Spleen (tissue), 11 donors: ENCODE measurements around the gene IGSF21. TPM values are rescaled to one million over a fixed set of nuclear protein-coding genes. Genes with fewer than 3 reads are reported as not detected.

ENCODE experiments used
- DNase-seq: peaks from one replicate; pipeline ENCODE4 v3.0.0-alpha.2; 2020
- H3K27ac ChIP-seq, 8 donors: fragments of 200-600 bp; sonication (generic) in 7 of 8; 1 replicate in 4 of 8; 2 replicates in 4 of 8; pipeline versions ENCODE4 v1.5.0 to v1.8.0; 2016 to 2021; ENCODE audit warnings: inconsistent platforms in 4 of 8, mild to moderate bottlenecking in 4 of 8, moderate library complexity in 1 of 8
- H3K27me3 ChIP-seq, 7 donors: fragments of 200-600 bp; sonication (generic) in 6 of 7; replicated peaks in 1 of 7; 1 replicate in 4 of 7; 2 replicates in 3 of 7; pipeline versions ENCODE4 v1.5.0 to v1.8.0; 2016 to 2021; ENCODE audit warnings: inconsistent platforms in 3 of 7, mild to moderate bottlenecking in 1 of 7
- H3K36me3 ChIP-seq, 6 donors: fragments of 200-600 bp; sonication (generic) in 5 of 6; 1 replicate in 4 of 6; 2 replicates in 2 of 6; pipeline versions ENCODE4 v1.5.0 to v1.8.0; 2016 to 2021; ENCODE audit warnings: inconsistent platforms in 2 of 6
- H3K4me1 ChIP-seq, 6 donors: fragments of 200-600 bp; sonication (generic) in 5 of 6; 1 replicate in 3 of 6; 2 replicates in 3 of 6; pipeline versions ENCODE4 v1.5.0 to v1.8.0; 2016 to 2021; ENCODE audit warnings: inconsistent platforms in 3 of 6
- H3K4me3 ChIP-seq, 8 donors: fragments of 200-600 bp; sonication (generic) in 7 of 8; 1 replicate in 4 of 8; 2 replicates in 4 of 8; pipeline versions ENCODE4 v1.5.0 to v1.8.0; 2016 to 2021; ENCODE audit warnings: inconsistent platforms in 4 of 8, mild to moderate bottlenecking in 4 of 8, moderate library complexity in 2 of 8
- H3K9me3 ChIP-seq, 8 donors: fragments of 200-600 bp; sonication (generic) in 7 of 8; 1 replicate in 4 of 8; 2 replicates in 4 of 8; pipeline versions ENCODE4 v1.5.0 to v1.8.0; 2016 to 2021; ENCODE audit warnings: inconsistent platforms in 4 of 8
- CTCF ChIP-seq, 11 experiments: fragments of 200-600 bp in 7 of 11; fragments of 450-650 bp in 4 of 11; sonication (generic) in 4 of 11; IDR thresholded peaks in 8 of 11; conservative IDR thresholded peaks in 3 of 11; 1 replicate in 7 of 11; 2 replicates in 4 of 11; pipeline versions ENCODE4 v1.4.0 to v1.8.0; 2016 to 2021; ENCODE audit warnings: antibody characterized with exemption in 11 of 11, inconsistent platforms in 4 of 11, mild to moderate bottlenecking in 1 of 11
- POLR2A ChIP-seq, 3 donors: fragments of 450-650 bp; IDR thresholded peaks; one replicate each; pipeline ENCODE4 v1.5.1; 2017; ENCODE audit warnings: antibody characterized with exemption in 3 of 3, mild to moderate bottlenecking in 1 of 3
- POLR2AphosphoS5 ChIP-seq, 3 donors: sonication (generic); formaldehyde crosslinking; IDR thresholded peaks; one replicate each; pipeline ENCODE4 v1.5.1; 2017; ENCODE audit warnings: antibody characterized with exemption in 3 of 3
- WGBS, 5 donors: extraction: QIAGEN DNeasy Blood & Tissue Kit in 3 of 5; methylation state at CpG; one replicate each; pipeline versions ENCODE4 v1.1.5 to v1.1.7; 2013 to 2018; 5-methylcytosine and 5-hydroxymethylcytosine counted together
- intact Hi-C: fragments of 100-400 bp; cut with DNase I; formaldehyde crosslinking; loops from one replicate; pipeline ENCODE4 v1.15.0; 2023; ENCODE audit warnings: low total_unique reads
- polyA plus RNA-seq, 3 donors: library from polyadenylated mRNA; stranded (reverse); fragments of 200-250 nt; gene quantifications; one replicate each; pipeline ENCODE4 v1.2.1, GENCODE V29; 2013
- total RNA-seq, 7 donors: library from RNA; depleted of rRNA in 3 of 7; stranded (reverse); fragments of >200 nt in 3 of 7; fragmentation: NEBNext Ultra II Directional in 4 of 7; extraction: Animal tissue kit (Norgen Biotek cat#: 25700) in 4 of 7; gene quantifications; one replicate each; pipeline versions ENCODE4 v1.1.0 to v1.2.1, GENCODE V29; 2016 to 2021
- donor health status: healthy with polysubstance abuse.
- donor health status: DM: no; HTN: no; CAD: no; lungs with moderate emphysema.
- donor health status: DM: no; HTN: no; CAD: no.
- donor health status: Bipolar disorder and iron deficiency.
- donor health status: healthy.
- donor health status: DM: no; HTN: no; CAD: no.
- donor health status: DM: yes; HTN: yes; CAD: no.

The IGSF21 gene
- total and polyA plus RNA-seq, 10 donors, result 1.6 to 35.0 (median 20.6) TPM

GRCh38 chr1:18271336-18271735 lies 163.7 kb downstream of the IGSF21 start:
- H3K36me3 ChIP-seq, result no peaks in the 10 kb centered on the region
- no peak overlapping the region for H3K4me3 ChIP-seq
- TF ChIP-seq POLR2A (IDR thresholded peaks at IDR 0.05), result no peak
- no peak for TF ChIP-seq CTCF (IDR thresholded peaks at IDR 0.05 in 8 of 11, conservative IDR thresholded peaks at IDR 0.05 in 3 of 11)
- no peak for TF ChIP-seq POLR2AphosphoS5 (IDR thresholded peaks at IDR 0.05)
- H3K27ac ChIP-seq, result no peak overlapping the region
- H3K27me3 ChIP-seq, result peaks cover 0 to 28% (median 0%) of the 10 kb centered on the region in 7 donors
- intact Hi-C loops, result no loop called here
- H3K9me3 ChIP-seq, result peaks cover 0 to 8% (median 0%) of the 10 kb centered on the region in 8 donors
- no peak for DNase-seq
- 90 to 100% (median 96%) methylated on average over 2 of the region's 2 CpGs for WGBS, 5 donors
- H3K4me1 ChIP-seq, result no peaks in the 10 kb centered on the region

GRCh38 chr1:18278946-18279345 lies 171.3 kb downstream of the IGSF21 start:
- intact Hi-C loops, result no loop called here
- H3K4me3 ChIP-seq, result no peak overlapping the region
- peaks cover 0 to 53% (median 0%) of the 10 kb centered on the region in 7 donors for H3K27me3 ChIP-seq

GRCh38 chr1:18279351-18280074 lies 171.9 kb downstream of the IGSF21 start:
- peaks cover 0 to 57% (median 2%) of the 10 kb centered on the region in 7 donors for H3K27me3 ChIP-seq
- H3K4me1 ChIP-seq, result no peaks in the 10 kb centered on the region
- no peak for TF ChIP-seq CTCF (IDR thresholded peaks at IDR 0.05 in 8 of 11, conservative IDR thresholded peaks at IDR 0.05 in 3 of 11)
- TF ChIP-seq POLR2A (IDR thresholded peaks at IDR 0.05), result no peak
- TF ChIP-seq POLR2AphosphoS5 (IDR thresholded peaks at IDR 0.05), result no peak
- no peak overlapping the region for H3K4me3 ChIP-seq
- WGBS, 5 donors, result 75 to 90% (median 87%) methylated on average over 5 to 15 of the region's 15 CpGs
- no peaks in the 10 kb centered on the region for H3K9me3 ChIP-seq
- no peak for DNase-seq
- no peaks in the 10 kb centered on the region for H3K36me3 ChIP-seq
- intact Hi-C loops, result no loop called here
- H3K27ac ChIP-seq, result no peak overlapping the region

More at GRCh38 chr1:18278946-18279345, 171.3 kb downstream of the IGSF21 start:
- WGBS, 5 donors, result 15 to 35% (median 26%) methylated on average over 5 of the region's 5 CpGs
- Histone ChIP-seq H3K9me3 (no peaks in the 10 kb centered on the region), H3K27ac (no peak overlapping the region), H3K4me1 (no peaks in the 10 kb centered on the region), H3K36me3 (no peaks in the 10 kb centered on the region)
- DNase-seq, result no peak
- no peak for TF ChIP-seq POLR2A (IDR thresholded peaks at IDR 0.05)
- no peak for TF ChIP-seq POLR2AphosphoS5 (IDR thresholded peaks at IDR 0.05)
- no peak for TF ChIP-seq CTCF (IDR thresholded peaks at IDR 0.05 in 8 of 11, conservative IDR thresholded peaks at IDR 0.05 in 3 of 11)

- Histone ChIP-seq H3K4me3 (no peak overlapping the region), H3K27me3 (peaks cover 0 to 71% (median 4%) of the 10 kb centered on the region in 7 donors), H3K4me1 (no peaks in the 10 kb centered on the region), H3K27ac (no peak overlapping the region), H3K9me3 (no peaks in the 10 kb centered on the region), H3K36me3 (no peaks in the 10 kb centered on the region)
- DNase-seq, result peak; percentile 52
- TF ChIP-seq POLR2AphosphoS5 (IDR thresholded peaks at IDR 0.05) (no peak), POLR2A (IDR thresholded peaks at IDR 0.05) (no peak), CTCF (IDR thresholded peaks at IDR 0.05 in 8 of 11, conservative IDR thresholded peaks at IDR 0.05 in 3 of 11) (no peak)
- 64 to 81% (median 72%) methylated on average over 5 of the region's 5 CpGs for WGBS, 5 donors
- intact Hi-C loops, result no loop called here
Observed at GRCh38 chr1:18280956-18281355, 173.4 kb downstream of the IGSF21 start.
